ENCODE measurements around the gene GPC6.

- TF ChIP-seq CTCF (conservative IDR thresholded peaks at IDR 0.05; ENCODE audit: low read length) (no peak), EZH2phosphoT487 (IDR thresholded peaks at IDR 0.05; ENCODE audit: borderline replicate concordance) (no peak)
Observed at GRCh38 chr13:93882086-93882651, 655.6 kb downstream of the GPC6 start.
